ENCODE measurements around the gene RBM47. TPM values are rescaled to one million over a fixed set of nuclear protein-coding genes. Genes with fewer than 3 reads are reported as not detected.
"Not testable (repeated sequence)": the region's sequence is repeated elsewhere in the genome, so short reads cannot be mapped to it uniquely, and the experiment has no call there.

Gene RBM47
- polyA plus RNA-seq, 1 experiment: 0.62 TPM

DNA sequence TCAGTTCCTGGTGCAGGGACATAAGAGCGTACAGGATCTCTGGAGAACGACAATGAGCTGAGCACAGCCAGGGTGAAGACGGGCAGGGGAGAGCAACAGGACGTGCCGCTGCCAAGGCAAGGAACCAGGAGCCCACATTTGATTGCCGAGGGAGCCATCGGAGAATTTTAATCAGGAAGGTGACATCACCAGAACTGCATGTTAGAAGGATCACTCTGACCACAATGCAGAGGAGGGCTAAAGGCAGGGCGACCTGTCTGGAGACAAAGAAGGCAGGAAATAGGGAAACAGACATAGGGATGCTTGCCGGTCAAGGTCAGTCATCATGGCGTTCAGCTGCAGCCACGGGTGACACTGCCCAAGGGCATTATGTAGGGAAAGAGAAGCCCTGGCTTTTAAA, 81.4 kb downstream of the RBM47 start:
- Histone ChIP-seq H3K4me3 (ENCODE audit: low read depth, low read length) (no peak overlapping the region), H3K27ac (ENCODE audit: low read depth, low read length) (no peak overlapping the region), H3K9me3 (ENCODE audit: control insufficient read depth, insufficient read depth, low read length) (no peaks in the 10 kb centered on the region; the same call in 1 of the 2 replicates), H3K27me3 (ENCODE audit: control insufficient read depth, insufficient read depth, low read length) (no peaks in the 10 kb centered on the region)
- ChIA-PET POLR2A (no interaction called here), CTCF (no interaction called here)
- DNase-seq (ENCODE audit: low read depth, low spot score): no peak
- TF ChIP-seq, protein P1, sequence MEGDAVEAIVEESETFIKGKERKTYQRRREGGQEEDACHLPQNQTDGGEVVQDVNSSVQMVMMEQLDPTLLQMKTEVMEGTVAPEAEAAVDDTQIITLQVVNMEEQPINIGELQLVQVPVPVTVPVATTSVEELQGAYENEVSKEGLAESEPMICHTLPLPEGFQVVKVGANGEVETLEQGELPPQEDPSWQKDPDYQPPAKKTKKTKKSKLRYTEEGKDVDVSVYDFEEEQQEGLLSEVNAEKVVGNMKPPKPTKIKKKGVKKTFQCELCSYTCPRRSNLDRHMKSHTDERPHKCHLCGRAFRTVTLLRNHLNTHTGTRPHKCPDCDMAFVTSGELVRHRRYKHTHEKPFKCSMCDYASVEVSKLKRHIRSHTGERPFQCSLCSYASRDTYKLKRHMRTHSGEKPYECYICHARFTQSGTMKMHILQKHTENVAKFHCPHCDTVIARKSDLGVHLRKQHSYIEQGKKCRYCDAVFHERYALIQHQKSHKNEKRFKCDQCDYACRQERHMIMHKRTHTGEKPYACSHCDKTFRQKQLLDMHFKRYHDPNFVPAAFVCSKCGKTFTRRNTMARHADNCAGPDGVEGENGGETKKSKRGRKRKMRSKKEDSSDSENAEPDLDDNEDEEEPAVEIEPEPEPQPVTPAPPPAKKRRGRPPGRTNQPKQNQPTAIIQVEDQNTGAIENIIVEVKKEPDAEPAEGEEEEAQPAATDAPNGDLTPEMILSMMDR (IDR thresholded peaks at IDR 0.05; ENCODE audit: low read depth, low read length): no peak

DNA sequence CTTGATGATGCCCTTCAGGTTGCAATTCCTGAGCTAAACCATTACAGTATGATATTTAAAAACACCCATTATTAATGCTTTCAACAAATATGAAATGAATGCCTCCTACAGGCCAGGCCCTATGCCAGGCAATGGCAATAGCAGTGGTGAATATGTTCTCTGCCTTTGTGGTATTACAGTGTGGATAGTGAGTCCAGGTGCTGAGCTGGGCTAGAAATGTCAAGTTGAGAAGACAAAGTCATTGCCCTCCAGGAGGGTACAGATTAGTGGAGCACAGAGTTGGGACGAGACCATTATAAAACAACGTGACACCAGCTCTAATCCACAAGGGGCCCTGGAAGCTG, 81.9 kb downstream of the RBM47 start:
- TF ChIP-seq, protein P1 (IDR thresholded peaks at IDR 0.05; ENCODE audit: low read depth, low read length): no peak
- no peak for DNase-seq (ENCODE audit: low read depth, low spot score)
- Histone ChIP-seq H3K4me3 (ENCODE audit: low read depth, low read length) (no peak overlapping the region), H3K27me3 (ENCODE audit: control insufficient read depth, insufficient read depth, low read length) (no peaks in the 10 kb centered on the region), H3K27ac (ENCODE audit: low read depth, low read length) (no peak overlapping the region), H3K9me3 (ENCODE audit: control insufficient read depth, insufficient read depth, low read length) (no peaks in the 10 kb centered on the region; the same call in 1 of the 2 replicates)
- CTCF ChIA-PET: no interaction called here
- POLR2A ChIA-PET: no interaction called here

DNA sequence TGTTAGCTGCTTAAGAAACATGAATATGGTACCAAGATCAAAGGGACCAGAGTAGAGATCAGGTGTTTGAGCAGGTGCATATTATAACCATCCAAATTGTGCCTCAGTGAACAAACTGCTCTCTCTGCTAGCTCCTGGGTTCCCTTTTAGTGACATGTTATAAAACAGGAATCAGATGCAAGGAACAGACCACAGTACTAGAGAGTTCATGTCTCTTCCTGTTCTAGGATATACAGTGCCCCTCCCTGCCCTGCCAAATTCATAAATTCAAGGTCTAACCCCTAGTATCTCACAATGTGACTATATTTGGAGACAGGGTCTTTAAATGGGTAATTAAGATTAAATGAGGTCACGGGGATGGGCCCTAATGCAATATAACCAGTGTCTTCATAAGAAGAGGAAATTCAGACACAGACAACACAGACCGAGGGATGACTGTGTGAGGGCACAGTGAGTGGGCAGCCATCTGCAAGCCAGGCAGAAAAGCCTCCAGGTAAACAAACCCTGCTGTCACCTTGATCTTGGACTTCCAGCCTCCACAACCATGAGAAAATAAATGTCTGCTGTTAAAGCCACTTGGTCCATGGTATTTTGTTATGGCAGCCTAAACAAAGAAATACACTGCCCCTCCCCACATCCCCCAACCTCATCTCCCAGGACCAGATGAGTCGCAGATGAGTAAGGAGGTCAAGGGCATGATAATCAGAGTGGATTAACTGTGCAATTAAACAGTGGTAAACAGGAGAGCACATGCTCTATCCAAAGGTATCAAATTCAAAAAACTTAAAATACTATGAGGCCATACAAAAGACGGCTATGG, 82.5 kb downstream of the RBM47 start:
- no peak overlapping the region for H3K27ac ChIP-seq (ENCODE audit: low read depth, low read length)

DNA sequence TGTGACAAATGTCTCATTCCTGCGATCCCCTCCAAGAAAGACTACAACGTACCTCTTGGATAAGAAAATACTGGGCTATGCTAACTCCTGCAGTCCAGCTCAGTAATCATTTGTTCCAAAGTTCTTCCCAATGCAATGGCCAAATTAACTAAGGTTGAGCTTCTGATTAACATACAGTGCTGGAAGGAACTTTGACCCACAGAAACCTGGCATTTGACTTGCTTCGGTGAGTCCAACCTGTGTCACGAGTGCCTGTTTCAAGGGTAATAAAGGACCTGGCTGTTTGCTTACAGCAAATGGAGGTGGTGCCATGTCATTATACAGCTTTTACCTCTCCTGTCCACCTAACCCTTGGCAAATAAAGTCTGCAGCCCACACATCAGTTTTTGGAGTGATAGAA, 83.2 kb downstream of the RBM47 start:
- CTCF ChIA-PET: no interaction called here
- no peaks in the 10 kb centered on the region for H3K27me3 ChIP-seq (ENCODE audit: control insufficient read depth, insufficient read depth, low read length)
- TF ChIP-seq, protein P1 (IDR thresholded peaks at IDR 0.05; ENCODE audit: low read depth, low read length): no peak
- no peak overlapping the region for H3K27ac ChIP-seq (ENCODE audit: low read depth, low read length)
- no peak for DNase-seq (ENCODE audit: low read depth, low spot score)
- no peaks in the 10 kb centered on the region; the same call in 1 of the 2 replicates for H3K9me3 ChIP-seq (ENCODE audit: control insufficient read depth, insufficient read depth, low read length)
- H3K4me3 ChIP-seq (ENCODE audit: low read depth, low read length): no peak overlapping the region
- POLR2A ChIA-PET: no interaction called here

More for the DNA sequence above, 82.5 kb downstream of the RBM47 start:
- H3K27me3 ChIP-seq (ENCODE audit: control insufficient read depth, insufficient read depth, low read length): no peaks in the 10 kb centered on the region
- TF ChIP-seq, protein P1 (IDR thresholded peaks at IDR 0.05; ENCODE audit: low read depth, low read length): no peak
- POLR2A ChIA-PET: no interaction called here
- CTCF ChIA-PET: no interaction called here
- H3K4me3 ChIP-seq (ENCODE audit: low read depth, low read length): no peak overlapping the region
- DNase-seq (ENCODE audit: low read depth, low spot score): no peak
- no peaks in the 10 kb centered on the region; the same call in 1 of the 2 replicates for H3K9me3 ChIP-seq (ENCODE audit: control insufficient read depth, insufficient read depth, low read length)

DNA sequence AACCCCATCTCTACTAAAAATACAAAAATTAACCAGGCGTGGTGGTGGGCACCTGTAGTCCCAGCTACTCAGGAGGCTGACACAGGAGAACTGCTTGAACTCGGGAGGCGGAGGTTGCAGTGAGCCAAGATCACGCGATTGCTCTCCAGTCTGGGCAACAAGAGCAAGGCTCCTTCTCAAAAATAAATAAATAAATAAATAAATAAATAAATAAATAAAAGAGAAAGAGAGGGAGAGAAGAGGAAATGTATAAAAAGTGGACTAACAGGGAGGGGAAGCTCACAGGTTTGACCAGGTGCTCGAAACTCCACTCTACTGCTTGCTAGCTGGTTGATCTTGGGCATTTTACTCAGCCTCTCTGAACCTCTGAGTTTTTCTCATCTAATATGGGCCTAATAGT, 84.2 kb downstream of the RBM47 start:
- H3K27me3 ChIP-seq (ENCODE audit: control insufficient read depth, insufficient read depth, low read length); H3K9me3 ChIP-seq (ENCODE audit: control insufficient read depth, insufficient read depth, low read length); POLR2A ChIA-PET; H3K27ac ChIP-seq (ENCODE audit: low read depth, low read length); DNase-seq (ENCODE audit: low read depth, low spot score); H3K4me3 ChIP-seq (ENCODE audit: low read depth, low read length): not testable (repeated sequence)
- CTCF ChIA-PET: interaction anchor here (0.6 kb wide), 2 partner anchors 189 to 229 kb away, joined by 4 read pairs; no protein-coding TSS in a partner anchor
